SK-N-SH (cell line): ENCODE measurements around the gene DIPK1A. TPM values are rescaled to one million over a fixed set of nuclear protein-coding genes. Genes with fewer than 3 reads are reported as not detected.

Experiments
- CTCF ChIA-PET: fragments of 300-600, 350-600 bp; formaldehyde crosslinking; extraction: SDS; loops from one replicate; lab custom pipeline; 2021; lab: Yijun Ruan, JAX
- POLR2A ChIA-PET: fragments of 350-600 bp; sonication (Branson Sonifier 250); formaldehyde crosslinking; extraction: SDS; loops from one replicate; lab custom pipeline; 2020; ENCODE audit warnings: antibody characterized with exemption, inconsistent platforms; lab: Yijun Ruan, JAX
- DNase-seq: peaks from one replicate; pipeline ENCODE4 v3.0.0; 2012
- H2AFZ ChIP-seq: fragments of 200-600 bp; sonication (generic); 2 replicates; pipeline ENCODE4 v1.8.1; 2016; ENCODE audit warnings: antibody characterized with exemption, mild to moderate bottlenecking, low read depth
- H3F3A ChIP-seq: fragments of 200-600 bp; sonication (generic); replicated peaks from 2 replicates; pipeline ENCODE3; 2016; ENCODE audit warnings: antibody characterized with exemption, mild to moderate bottlenecking; ENCODE audit not compliant: insufficient read depth
- H3K27ac ChIP-seq, 2 experiments: fragments of 200-500 bp in 1 of 2; fragments of 200-600 bp in 1 of 2; sonication (Bioruptor generic) in 1 of 2; sonication (generic), shearing (Covaris generic) in 1 of 2; 2 replicates each; pipeline versions ENCODE4 v1.5.1 to v1.6.1; 2014 to 2016; ENCODE audit warnings: low read depth in 2 of 2, inconsistent platforms in 1 of 2, low read length in 1 of 2, mild to moderate bottlenecking in 1 of 2, mixed read lengths in 1 of 2
- H3K27me3 ChIP-seq: fragments of 200-600 bp; sonication (generic), shearing (Covaris generic); 2 replicates; pipeline ENCODE4 v1.6.1; 2016; ENCODE audit warnings: mixed run types; ENCODE audit not compliant: insufficient read depth
- H3K36me3 ChIP-seq, 2 experiments: fragments of 200-500 bp in 1 of 2; fragments of 200-600 bp in 1 of 2; sonication (Bioruptor generic) in 1 of 2; sonication (generic) in 1 of 2; replicated peaks in 1 of 2; 2 replicates each; pipeline versions ENCODE3 to v1.5.1; 2014 to 2016; ENCODE audit warnings: low read length in 1 of 2, mild to moderate bottlenecking in 1 of 2; ENCODE audit not compliant: insufficient read depth in 2 of 2, control insufficient read depth in 1 of 2
- H3K4me1 ChIP-seq, 2 experiments: fragments of 200-500 bp in 1 of 2; fragments of 200-600 bp in 1 of 2; sonication (Bioruptor generic) in 1 of 2; sonication (generic), shearing (Covaris generic) in 1 of 2; 2 replicates each; pipeline versions ENCODE4 v1.5.1 to v1.6.1; 2014 to 2016; ENCODE audit warnings: low read depth in 1 of 2, low read length in 1 of 2, mixed run types in 1 of 2; ENCODE audit not compliant: insufficient read depth in 2 of 2, control insufficient read depth in 1 of 2
- H3K4me2 ChIP-seq: fragments of 200-600 bp; sonication (generic), shearing (Covaris generic); 2 replicates; pipeline ENCODE4 v1.6.1; 2017; ENCODE audit warnings: mixed run types
- H3K4me3 ChIP-seq, 2 experiments: fragments of 200-500 bp in 1 of 2; fragments of 200-600 bp in 1 of 2; sonication (Bioruptor generic) in 1 of 2; sonication (generic), shearing (Covaris generic) in 1 of 2; 2 replicates each; pipeline versions ENCODE4 v1.5.1 to v1.8.1; 2014 to 2016; ENCODE audit warnings: low read depth in 2 of 2, inconsistent platforms in 1 of 2, low read length in 1 of 2, mild to moderate bottlenecking in 1 of 2, mixed read lengths in 1 of 2, moderate library complexity in 1 of 2
- H3K79me2 ChIP-seq: fragments of 200-600 bp; sonication (generic); 2 replicates; pipeline ENCODE4 v1.8.1; 2017; ENCODE audit warnings: mild to moderate bottlenecking; ENCODE audit not compliant: insufficient read depth
- H3K9ac ChIP-seq: fragments of 200-600 bp; sonication (generic); 2 replicates; pipeline ENCODE4 v1.6.1; 2017; ENCODE audit warnings: mixed run types
- H3K9me2 ChIP-seq: fragments of 200-600 bp; sonication (generic); 2 replicates; pipeline ENCODE4 v1.6.1; 2017; ENCODE audit warnings: mixed run types
- H3K9me3 ChIP-seq: fragments of 200-600 bp; sonication (generic); 2 replicates; pipeline ENCODE4 v1.6.1; 2017; ENCODE audit warnings: mixed run types, mild to moderate bottlenecking, moderate library complexity
- H4K20me1 ChIP-seq: fragments of 200-600 bp; sonication (generic); 2 replicates; pipeline ENCODE4 v1.6.1; 2017; ENCODE audit warnings: mild to moderate bottlenecking, mixed run types; ENCODE audit not compliant: insufficient read depth
- CHD2 ChIP-seq: fragments of 150-350 bp; IDR thresholded peaks from 2 replicates; pipeline ENCODE4 v1.6.1; 2018; ENCODE audit warnings: low read length; ENCODE audit not compliant: partially characterized antibody
- ELF1 ChIP-seq: IDR thresholded peaks from 2 replicates; pipeline ENCODE4 v1.4.0; 2012
- EZH2phosphoT487 ChIP-seq: fragments of 200-600 bp; sonication (generic); IDR thresholded peaks from 2 replicates; pipeline ENCODE4 v1.6.1; 2017; ENCODE audit warnings: low read depth, mixed run types, mild to moderate bottlenecking, antibody characterized with exemption, moderate library complexity, borderline replicate concordance
- FOXJ3 ChIP-seq: sonication (generic); formaldehyde crosslinking; IDR thresholded peaks from 2 replicates; pipeline ENCODE4 v1.5.1; 2020; ENCODE audit warnings: mild to moderate bottlenecking, missing genetic modification reagents
- GATA2 ChIP-seq: sonication (generic); formaldehyde crosslinking; IDR thresholded peaks from 2 replicates; pipeline ENCODE4 v1.5.0; 2020; ENCODE audit warnings: mild to moderate bottlenecking, missing genetic modification reagents
- JUND ChIP-seq: IDR thresholded peaks from 2 replicates; pipeline ENCODE4 v1.4.0; 2012
- MEF2A ChIP-seq: IDR thresholded peaks from 2 replicates; pipeline ENCODE4 v1.4.0; 2012; ENCODE audit warnings: low read depth, borderline replicate concordance
- MXI1 ChIP-seq: IDR thresholded peaks from 2 replicates; pipeline ENCODE4 v1.6.1; 2012; ENCODE audit warnings: mild to moderate bottlenecking, low read depth, low read length, improper control_type of control experiment
- NRF1 ChIP-seq: IDR thresholded peaks from 2 replicates; pipeline ENCODE4 v1.6.1; 2012; ENCODE audit warnings: low read depth, mild to moderate bottlenecking, low read length
- POLR2AphosphoS5 ChIP-seq: IDR thresholded peaks from 2 replicates; pipeline ENCODE4 v1.6.1; 2012; ENCODE audit warnings: low read depth, low read length
- RAD21 ChIP-seq: IDR thresholded peaks from 2 replicates; pipeline ENCODE4 v1.6.1; 2012; ENCODE audit warnings: mild to moderate bottlenecking, low read length
- RXRA ChIP-seq: IDR thresholded peaks from 2 replicates; pipeline ENCODE4 v1.4.0; 2012; ENCODE audit warnings: low read depth, mild to moderate bottlenecking, borderline replicate concordance
- SIN3A ChIP-seq: IDR thresholded peaks from 2 replicates; pipeline ENCODE4 v1.6.1; 2012; ENCODE audit warnings: low read depth, mild to moderate bottlenecking, low read length, moderate library complexity, borderline replicate concordance
- TAF1 ChIP-seq: IDR thresholded peaks from 2 replicates; pipeline ENCODE4 v1.6.1; 2012; ENCODE audit warnings: low read depth, mild to moderate bottlenecking, low read length, moderate library complexity, borderline replicate concordance
- TCF12 ChIP-seq: IDR thresholded peaks from 2 replicates; pipeline ENCODE4 v1.4.0; 2012
- TEAD4 ChIP-seq: IDR thresholded peaks from 2 replicates; pipeline ENCODE4 v1.4.0; 2012; ENCODE audit warnings: mild to moderate bottlenecking, borderline replicate concordance; ENCODE audit not compliant: insufficient read depth
- WGBS: methylation state at CpG from one replicate; pipeline ENCODE4 v1.1.6; 2017; ENCODE audit warnings: low lambda C conversion rate; 5-methylcytosine and 5-hydroxymethylcytosine counted together
- polyA plus RNA-seq, 3 experiments: library from polyadenylated mRNA; depleted of rRNA; stranded (reverse); fragments of >200 nt; gene quantifications; 2 replicates each; pipeline ENCODE4 v1.2.3, GENCODE V29; 2012
- TF ChIP-seq, protein P1 (sequence below): IDR thresholded peaks from 2 replicates; pipeline ENCODE4; 2012
- TF ChIP-seq, protein P2 (sequence below): IDR thresholded peaks from 2 replicates; pipeline ENCODE4 v1.4.0; 2012; ENCODE audit warnings: low read depth, borderline replicate concordance
- TF ChIP-seq, protein P3 (sequence below): IDR thresholded peaks from 2 replicates; pipeline ENCODE4 v1.4.0; 2012; ENCODE audit warnings: low read depth, borderline replicate concordance
- TF ChIP-seq, protein P4 (sequence below): fragments of 150-350 bp; IDR thresholded peaks from 2 replicates; pipeline ENCODE4 v1.6.1; 2017; ENCODE audit warnings: antibody characterized with exemption, low read length, low read depth, borderline replicate concordance
- TF ChIP-seq, protein P5 (sequence below): fragments of 150-350 bp; IDR thresholded peaks from 2 replicates; pipeline ENCODE4 v1.6.1; 2016; ENCODE audit warnings: mild to moderate bottlenecking, low read depth, low read length

DIPK1A gene
- polyA plus RNA-seq, 1 of the 3 experiments (the other 2 are of a cell fraction), result 3.4 TPM

DNA sequence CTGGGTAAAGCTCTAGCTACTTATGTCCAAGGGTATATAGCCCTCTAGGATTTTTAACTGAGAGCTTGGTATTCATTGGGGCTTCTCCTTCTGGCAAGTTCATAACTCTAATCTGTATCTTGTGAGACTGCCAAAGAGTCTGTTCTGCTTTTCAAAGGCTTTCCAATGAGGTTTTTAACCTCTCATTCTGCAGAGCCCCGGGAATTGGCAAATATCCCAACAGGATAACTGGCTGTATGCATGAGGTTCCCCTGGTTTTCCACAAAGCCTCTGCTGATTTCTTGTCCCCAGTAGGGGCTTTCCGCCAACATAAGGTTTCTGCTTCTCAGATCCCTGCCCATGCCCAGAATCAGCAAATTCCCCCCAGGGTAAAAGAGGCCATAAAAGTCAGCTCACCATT, 88.5 kb downstream of the DIPK1A start:
- WGBS, result no CpG with 5 or more reads among the region's 2 CpGs

DNA sequence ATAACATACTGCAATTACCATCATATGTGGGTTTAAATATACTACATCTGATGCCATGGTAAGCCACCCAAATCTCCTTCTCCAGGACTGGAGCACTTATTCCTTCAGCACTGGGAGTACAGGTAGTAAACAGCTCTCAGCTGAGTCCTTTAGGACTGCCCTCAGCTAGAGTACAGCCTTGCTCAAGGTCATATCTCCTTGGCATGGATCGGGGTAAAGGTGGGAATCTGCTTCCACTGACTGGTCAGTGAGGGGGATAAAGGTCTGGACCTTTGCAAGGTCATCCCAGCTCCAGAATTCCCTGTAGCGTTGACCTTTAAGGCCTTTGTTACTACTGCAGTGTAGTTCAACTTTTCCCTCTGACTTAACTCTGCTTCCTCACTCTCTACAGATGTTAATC, 90.7 kb downstream of the DIPK1A start:
- Histone ChIP-seq H3F3A (no peaks in the 10 kb centered on the region), H4K20me1 (no peaks in the 10 kb centered on the region), H3K27ac (no peak overlapping the region), H3K27me3 (no peaks in the 10 kb centered on the region), H3K9ac (no peak overlapping the region), H3K79me2 (no peaks in the 10 kb centered on the region), H3K4me3 (no peak overlapping the region), H3K9me2 (no peaks in the 10 kb centered on the region), H3K36me3 (no peaks in the 10 kb centered on the region), H2AFZ (no peak overlapping the region), H3K4me2 (no peak overlapping the region), H3K9me3 (no peaks in the 10 kb centered on the region; the same call in 1 of the 2 replicates), H3K4me1 (no peaks in the 10 kb centered on the region)
- DNase-seq, result no peak
- ChIA-PET CTCF (interaction anchor here (1.2 to 10.1 kb wide), 3 partner anchors 12 to 132 kb away, joined by 3 to 66 read pairs (median 38); no protein-coding TSS in a partner anchor), POLR2A (no interaction called here)
- 92% methylated on average over 2 of the region's 2 CpGs for WGBS
- TF ChIP-seq TAF1 (no peak), RAD21 (no peak), TEAD4 (no peak), MEF2A (no peak), GATA2 (no peak), NRF1 (no peak), MXI1 (no peak), SIN3A (no peak), CHD2 (no peak), JUND (no peak), FOXJ3 (no peak), EZH2phosphoT487 (no peak), TCF12 (no peak), RXRA (no peak)
- TF ChIP-seq, protein P1, sequence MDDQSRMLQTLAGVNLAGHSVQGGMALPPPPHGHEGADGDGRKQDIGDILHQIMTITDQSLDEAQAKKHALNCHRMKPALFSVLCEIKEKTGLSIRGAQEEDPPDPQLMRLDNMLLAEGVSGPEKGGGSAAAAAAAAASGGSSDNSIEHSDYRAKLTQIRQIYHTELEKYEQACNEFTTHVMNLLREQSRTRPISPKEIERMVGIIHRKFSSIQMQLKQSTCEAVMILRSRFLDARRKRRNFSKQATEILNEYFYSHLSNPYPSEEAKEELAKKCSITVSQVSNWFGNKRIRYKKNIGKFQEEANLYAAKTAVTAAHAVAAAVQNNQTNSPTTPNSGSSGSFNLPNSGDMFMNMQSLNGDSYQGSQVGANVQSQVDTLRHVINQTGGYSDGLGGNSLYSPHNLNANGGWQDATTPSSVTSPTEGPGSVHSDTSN, result no peak
- TF ChIP-seq, protein P2, sequence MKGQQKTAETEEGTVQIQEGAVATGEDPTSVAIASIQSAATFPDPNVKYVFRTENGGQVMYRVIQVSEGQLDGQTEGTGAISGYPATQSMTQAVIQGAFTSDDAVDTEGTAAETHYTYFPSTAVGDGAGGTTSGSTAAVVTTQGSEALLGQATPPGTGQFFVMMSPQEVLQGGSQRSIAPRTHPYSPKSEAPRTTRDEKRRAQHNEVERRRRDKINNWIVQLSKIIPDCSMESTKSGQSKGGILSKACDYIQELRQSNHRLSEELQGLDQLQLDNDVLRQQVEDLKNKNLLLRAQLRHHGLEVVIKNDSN, result no peak
- TF ChIP-seq, protein P3, sequence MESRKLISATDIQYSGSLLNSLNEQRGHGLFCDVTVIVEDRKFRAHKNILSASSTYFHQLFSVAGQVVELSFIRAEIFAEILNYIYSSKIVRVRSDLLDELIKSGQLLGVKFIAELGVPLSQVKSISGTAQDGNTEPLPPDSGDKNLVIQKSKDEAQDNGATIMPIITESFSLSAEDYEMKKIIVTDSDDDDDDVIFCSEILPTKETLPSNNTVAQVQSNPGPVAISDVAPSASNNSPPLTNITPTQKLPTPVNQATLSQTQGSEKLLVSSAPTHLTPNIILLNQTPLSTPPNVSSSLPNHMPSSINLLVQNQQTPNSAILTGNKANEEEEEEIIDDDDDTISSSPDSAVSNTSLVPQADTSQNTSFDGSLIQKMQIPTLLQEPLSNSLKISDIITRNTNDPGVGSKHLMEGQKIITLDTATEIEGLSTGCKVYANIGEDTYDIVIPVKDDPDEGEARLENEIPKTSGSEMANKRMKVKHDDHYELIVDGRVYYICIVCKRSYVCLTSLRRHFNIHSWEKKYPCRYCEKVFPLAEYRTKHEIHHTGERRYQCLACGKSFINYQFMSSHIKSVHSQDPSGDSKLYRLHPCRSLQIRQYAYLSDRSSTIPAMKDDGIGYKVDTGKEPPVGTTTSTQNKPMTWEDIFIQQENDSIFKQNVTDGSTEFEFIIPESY, result no peak
- TF ChIP-seq, protein P4, sequence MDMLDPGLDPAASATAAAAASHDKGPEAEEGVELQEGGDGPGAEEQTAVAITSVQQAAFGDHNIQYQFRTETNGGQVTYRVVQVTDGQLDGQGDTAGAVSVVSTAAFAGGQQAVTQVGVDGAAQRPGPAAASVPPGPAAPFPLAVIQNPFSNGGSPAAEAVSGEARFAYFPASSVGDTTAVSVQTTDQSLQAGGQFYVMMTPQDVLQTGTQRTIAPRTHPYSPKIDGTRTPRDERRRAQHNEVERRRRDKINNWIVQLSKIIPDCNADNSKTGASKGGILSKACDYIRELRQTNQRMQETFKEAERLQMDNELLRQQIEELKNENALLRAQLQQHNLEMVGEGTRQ, result no peak
- TF ChIP-seq, protein P5, sequence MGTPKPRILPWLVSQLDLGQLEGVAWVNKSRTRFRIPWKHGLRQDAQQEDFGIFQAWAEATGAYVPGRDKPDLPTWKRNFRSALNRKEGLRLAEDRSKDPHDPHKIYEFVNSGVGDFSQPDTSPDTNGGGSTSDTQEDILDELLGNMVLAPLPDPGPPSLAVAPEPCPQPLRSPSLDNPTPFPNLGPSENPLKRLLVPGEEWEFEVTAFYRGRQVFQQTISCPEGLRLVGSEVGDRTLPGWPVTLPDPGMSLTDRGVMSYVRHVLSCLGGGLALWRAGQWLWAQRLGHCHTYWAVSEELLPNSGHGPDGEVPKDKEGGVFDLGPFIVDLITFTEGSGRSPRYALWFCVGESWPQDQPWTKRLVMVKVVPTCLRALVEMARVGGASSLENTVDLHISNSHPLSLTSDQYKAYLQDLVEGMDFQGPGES, result no peak

More for the DNA sequence above, 88.5 kb downstream of the DIPK1A start:
- H3F3A ChIP-seq, result peaks cover 8% of the 10 kb centered on the region
- no peak overlapping the region for H3K9ac ChIP-seq
- H4K20me1 ChIP-seq, result no peaks in the 10 kb centered on the region
- POLR2A ChIA-PET, result no interaction called here
- no peaks in the 10 kb centered on the region for H3K9me2 ChIP-seq
- DNase-seq, result no peak
- no peaks in the 10 kb centered on the region for H3K36me3 ChIP-seq
- no peaks in the 10 kb centered on the region for H3K79me2 ChIP-seq
- no peaks in the 10 kb centered on the region for H3K27me3 ChIP-seq
- no peak overlapping the region for H3K4me2 ChIP-seq
- H3K4me3 ChIP-seq, result no peak overlapping the region
- H3K9me3 ChIP-seq, result no peaks in the 10 kb centered on the region; the same call in 1 of the 2 replicates
- CTCF ChIA-PET, result interaction anchor here (1.4 to 6.9 kb wide), 3 partner anchors 14 to 122 kb away, joined by 8 to 46 read pairs (median 15); partner anchors contain the start of gene DIPK1A
- no peak overlapping the region for H3K27ac ChIP-seq
- no peak overlapping the region for H2AFZ ChIP-seq
- H3K4me1 ChIP-seq, result peaks cover 0 to 8% of the 10 kb centered on the region in 2 experiments; a peak in 1 of 4 replicates
- TF ChIP-seq ELF1 (no peak), POLR2AphosphoS5 (no peak)
- TF ChIP-seq, protein P5, result no peak
